Measurements from ENCODE around the gene AMPD1. TPM values are rescaled to one million over a fixed set of nuclear protein-coding genes. Genes with fewer than 3 reads are reported as not detected.

AMPD1 gene
- total RNA-seq, 1 donor from 2014 or later: not detected

- no peak for TF ChIP-seq CTCF (IDR thresholded peaks at IDR 0.05; ENCODE audit: unreplicated experiment)
- Mint-ChIP-seq H3K4me1 (ENCODE audit: unreplicated experiment) (peaks cover 15% of the 10 kb centered on the region), H3K4me3 (ENCODE audit: unreplicated experiment) (no peak overlapping the region), H3K27ac (ENCODE audit: unreplicated experiment) (no peak overlapping the region), H3K9me3 (ENCODE audit: unreplicated experiment) (no peaks in the 10 kb centered on the region), H3K27me3 (ENCODE audit: unreplicated experiment) (peaks cover 6% of the 10 kb centered on the region), H3K36me3 (ENCODE audit: low read depth, unreplicated experiment) (no peaks in the 10 kb centered on the region)
- no peak for DNase-seq (ENCODE audit: low spot score)
These were observed 1.5 kb upstream of the AMPD1 start for GRCh38 chr1:114696810-114697209.

GRCh38 chr1:114694540-114695310 is 621 bp downstream of the AMPD1 start:
- H3K4me3 Mint-ChIP-seq (ENCODE audit: unreplicated experiment): no peak overlapping the region
- no peak for DNase-seq (ENCODE audit: low spot score)
- H3K27me3 Mint-ChIP-seq (ENCODE audit: unreplicated experiment): peaks cover 7% of the 10 kb centered on the region
- no peaks in the 10 kb centered on the region for H3K36me3 Mint-ChIP-seq (ENCODE audit: low read depth, unreplicated experiment)
- TF ChIP-seq CTCF (IDR thresholded peaks at IDR 0.05; ENCODE audit: unreplicated experiment): no peak
- H3K27ac Mint-ChIP-seq (ENCODE audit: unreplicated experiment): no peak overlapping the region
- H3K4me1 Mint-ChIP-seq (ENCODE audit: unreplicated experiment): peaks cover 14% of the 10 kb centered on the region
- H3K9me3 Mint-ChIP-seq (ENCODE audit: unreplicated experiment): no peaks in the 10 kb centered on the region

DNA sequence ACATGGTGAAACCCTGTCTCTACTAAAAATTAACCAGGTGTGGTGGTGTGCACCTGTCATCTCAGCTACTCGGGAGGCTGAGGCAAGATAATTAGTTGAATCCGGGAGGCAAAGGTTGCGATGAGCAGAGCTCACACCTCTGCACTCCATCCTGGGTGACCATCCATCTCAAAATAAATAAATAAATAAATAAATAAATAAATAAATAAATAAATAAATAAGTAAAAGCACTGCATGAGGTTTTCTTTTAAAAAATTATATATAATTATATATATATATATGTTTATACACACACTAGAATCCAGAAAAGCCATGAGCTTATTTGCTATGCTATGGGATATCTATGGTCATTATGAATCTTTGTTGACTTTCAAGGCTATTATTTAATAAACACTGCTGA is 2.4 kb downstream of the AMPD1 start:
- H3K4me1 Mint-ChIP-seq (ENCODE audit: unreplicated experiment): peaks cover 14% of the 10 kb centered on the region
- no peak overlapping the region for H3K27ac Mint-ChIP-seq (ENCODE audit: unreplicated experiment)
- H3K27me3 Mint-ChIP-seq (ENCODE audit: unreplicated experiment): peaks cover 8% of the 10 kb centered on the region

DNA sequence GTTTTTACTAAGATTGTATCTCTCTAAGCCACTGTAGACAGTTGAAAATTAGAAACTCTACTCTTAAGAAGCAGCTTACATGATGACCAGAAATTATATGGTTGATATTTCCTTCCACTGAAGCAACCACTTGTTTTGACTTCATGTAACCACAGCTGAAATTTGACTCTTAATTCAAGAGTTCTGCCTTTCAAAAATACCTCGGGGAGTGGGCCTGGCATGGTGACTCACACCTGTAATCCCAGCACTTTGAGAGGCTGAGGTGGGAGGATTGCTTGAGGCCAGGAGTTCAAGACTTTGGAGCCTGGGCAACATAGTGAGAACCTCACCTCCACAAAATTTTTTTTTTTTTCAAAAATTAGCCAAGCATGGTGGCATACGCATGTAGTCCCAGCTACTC is 4.3 kb downstream of the AMPD1 start:
- H3K27me3 Mint-ChIP-seq (ENCODE audit: unreplicated experiment): peaks cover 8% of the 10 kb centered on the region
- peaks cover 8% of the 10 kb centered on the region for H3K4me1 Mint-ChIP-seq (ENCODE audit: unreplicated experiment)
- no peak overlapping the region for H3K4me3 Mint-ChIP-seq (ENCODE audit: unreplicated experiment)
- H3K36me3 Mint-ChIP-seq (ENCODE audit: low read depth, unreplicated experiment): no peaks in the 10 kb centered on the region
- TF ChIP-seq CTCF (IDR thresholded peaks at IDR 0.05; ENCODE audit: unreplicated experiment): no peak
- H3K27ac Mint-ChIP-seq (ENCODE audit: unreplicated experiment): no peak overlapping the region
- no peaks in the 10 kb centered on the region for H3K9me3 Mint-ChIP-seq (ENCODE audit: unreplicated experiment)
- no peak for DNase-seq (ENCODE audit: low spot score)

More for the DNA sequence above, 2.4 kb downstream of the AMPD1 start:
- H3K9me3 Mint-ChIP-seq (ENCODE audit: unreplicated experiment): no peaks in the 10 kb centered on the region
- DNase-seq (ENCODE audit: low spot score): no peak
- no peaks in the 10 kb centered on the region for H3K36me3 Mint-ChIP-seq (ENCODE audit: low read depth, unreplicated experiment)
- TF ChIP-seq CTCF (IDR thresholded peaks at IDR 0.05; ENCODE audit: unreplicated experiment): no peak
- H3K4me3 Mint-ChIP-seq (ENCODE audit: unreplicated experiment): no peak overlapping the region

DNA sequence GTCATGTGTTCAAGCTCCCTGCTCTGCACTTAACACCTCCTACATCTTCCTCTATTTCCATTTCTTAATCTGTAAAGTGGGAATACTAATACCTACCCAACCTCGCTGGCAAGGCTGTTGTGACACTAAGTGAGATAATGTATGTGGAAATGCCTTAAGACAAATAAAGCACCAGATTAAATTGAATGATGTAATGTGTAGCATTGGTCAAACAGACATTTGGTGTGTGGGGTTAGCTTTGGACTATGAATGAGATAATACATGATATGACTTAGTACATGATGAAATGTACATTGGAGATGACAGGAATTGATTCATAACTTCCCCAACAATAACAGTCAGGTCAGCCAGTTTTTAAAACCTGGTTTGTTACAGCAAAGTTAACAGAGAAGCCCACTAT is 5.2 kb downstream of the AMPD1 start:
- DNase-seq (ENCODE audit: low spot score): no peak
- Mint-ChIP-seq H3K27me3 (ENCODE audit: unreplicated experiment) (peaks cover 3% of the 10 kb centered on the region), H3K9me3 (ENCODE audit: unreplicated experiment) (no peaks in the 10 kb centered on the region), H3K4me1 (ENCODE audit: unreplicated experiment) (peaks cover under 1% of the 10 kb centered on the region), H3K36me3 (ENCODE audit: low read depth, unreplicated experiment) (no peaks in the 10 kb centered on the region), H3K27ac (ENCODE audit: unreplicated experiment) (no peak overlapping the region), H3K4me3 (ENCODE audit: unreplicated experiment) (no peak overlapping the region)
- TF ChIP-seq CTCF (IDR thresholded peaks at IDR 0.05; ENCODE audit: unreplicated experiment): no peak
